HepG2 (cell line): ENCODE measurements around the gene IFIT3. TPM values are rescaled to one million over a fixed set of nuclear protein-coding genes. Genes with fewer than 3 reads are reported as not detected.

Experiments
- ATAC-seq: fragments of 200-7000 bp; cut with Tn5 transposase; 3 replicates; pipeline ENCODE4 v1.9.1; 2020; ENCODE audit warnings: mild to moderate bottlenecking, moderate library complexity
- BruUV-seq: library from RNA; stranded (reverse); fragments of 400-500 nt; replicated peaks from 2 replicates; lab custom pipeline; 2021; lab: Mats Ljungman, UMichigan
- CTCF ChIA-PET: fragments of 300-600 bp; formaldehyde crosslinking; extraction: SDS; loops from one replicate; lab custom pipeline; 2021; ENCODE audit warnings: low total read pairs, inconsistent platforms, low intra/inter-chr PET ratio; lab: Yijun Ruan, JAX
- POLR2A ChIA-PET: fragments of 350-600 bp; sonication (Branson Sonifier 250); formaldehyde crosslinking; loops from one replicate; lab custom pipeline; 2020; ENCODE audit warnings: antibody characterized with exemption, inconsistent platforms; lab: Yijun Ruan, JAX
- DNase-seq: peaks from one replicate; pipeline ENCODE4 v3.0.0-alpha.2; 2015; ENCODE audit warnings: low spot score
- FAIRE-seq: peaks from 3 replicates; lab custom pipeline; 2011; peaks lifted over from hg19 to GRCh38; lab: Jason Lieb, UNC
- H2AFZ ChIP-seq: one replicate; pipeline ENCODE4 v1.6.1; 2011; ENCODE audit warnings: low read length, inconsistent platforms
- H3K27ac ChIP-seq: fragments of 300-600 bp; 3 replicates; pipeline ENCODE4 v1.8.0; 2011; ENCODE audit warnings: mixed run types, mild to moderate bottlenecking, mixed read lengths, low read length, inconsistent platforms; ENCODE audit not compliant: insufficient read depth; ENCODE audit errors: extremely low read length
- H3K27me3 ChIP-seq, 2 experiments: fragments of 200-600 bp in 1 of 2; 2 replicates in 1 of 2; 3 replicates in 1 of 2; pipeline versions ENCODE4 v1.6.0 to v1.8.0; 2011; ENCODE audit warnings: low read length in 2 of 2, mild to moderate bottlenecking in 2 of 2, moderate library complexity in 2 of 2, inconsistent platforms in 1 of 2; ENCODE audit not compliant: insufficient read depth in 2 of 2, control insufficient read depth in 1 of 2
- H3K36me3 ChIP-seq, 2 experiments: fragments of 200-600 bp in 1 of 2; replicated peaks in 1 of 2; 2 replicates in 1 of 2; 3 replicates in 1 of 2; pipeline versions ENCODE4 v1.5.1 to v1.8.0; 2011; ENCODE audit warnings: low read length in 2 of 2, inconsistent platforms in 1 of 2; ENCODE audit not compliant: insufficient read depth in 2 of 2, control insufficient read depth in 1 of 2
- H3K4me1 ChIP-seq: 2 replicates; pipeline ENCODE4 v1.5.1; 2012; ENCODE audit warnings: low read length, inconsistent platforms; ENCODE audit not compliant: insufficient read depth
- H3K4me2 ChIP-seq: 2 replicates; pipeline ENCODE4 v1.6.0; 2011; ENCODE audit warnings: low read depth, low read length, inconsistent platforms
- H3K4me3 ChIP-seq, 3 experiments: fragments of 200-600 bp in 1 of 3; sonication (generic), shearing (Covaris generic) in 1 of 3; replicated peaks in 1 of 3; 2 replicates each; pipeline ENCODE4 v1.5.1; 2011 to 2016; ENCODE audit warnings: low read length in 3 of 3, inconsistent platforms in 2 of 3, low read depth in 2 of 3, mild to moderate bottlenecking in 2 of 3, control low read depth in 1 of 3, mixed read lengths in 1 of 3; ENCODE audit not compliant: insufficient read depth in 1 of 3
- H3K79me2 ChIP-seq: one replicate; pipeline ENCODE4 v1.6.1; 2011; ENCODE audit warnings: low read length, inconsistent platforms; ENCODE audit not compliant: insufficient read depth
- H3K9ac ChIP-seq: 2 replicates; pipeline ENCODE4 v1.6.0; 2011; ENCODE audit warnings: mild to moderate bottlenecking, low read depth, low read length, inconsistent platforms; ENCODE audit not compliant: insufficient read depth
- H3K9me3 ChIP-seq: 2 replicates; pipeline ENCODE4 v1.5.1; 2012; ENCODE audit warnings: mild to moderate bottlenecking, low read length
- H4K20me1 ChIP-seq: 2 replicates; pipeline ENCODE4 v1.6.0; 2011; ENCODE audit warnings: inconsistent platforms, mild to moderate bottlenecking, low read length, moderate library complexity; ENCODE audit not compliant: insufficient read depth
- AFF4 ChIP-seq: sonication (generic); formaldehyde crosslinking; IDR thresholded peaks from 2 replicates; pipeline ENCODE4 v1.4.0; 2020; ENCODE audit warnings: missing genetic modification reagents
- DNMT3B ChIP-seq: conservative IDR thresholded peaks from 2 replicates; pipeline ENCODE4 v1.6.1; 2016; ENCODE audit warnings: missing biosample characterization, control low read depth
- DR1 ChIP-seq: sonication (generic); formaldehyde crosslinking; IDR thresholded peaks from 2 replicates; pipeline ENCODE4 v1.8.0; 2021; ENCODE audit warnings: mild to moderate bottlenecking, missing genetic modification reagents, inconsistent platforms
- HMG20A ChIP-seq: IDR thresholded peaks from 2 replicates; pipeline ENCODE4 v1.6.1; 2016; ENCODE audit warnings: borderline replicate concordance
- HOXA7 ChIP-seq: sonication (generic); formaldehyde crosslinking; IDR thresholded peaks from 2 replicates; pipeline ENCODE4 v1.8.1; 2022; ENCODE audit warnings: mild to moderate bottlenecking, missing genetic modification reagents, moderate library complexity
- KAT2B ChIP-seq: fragments of 150-350 bp; IDR thresholded peaks from 2 replicates; pipeline ENCODE4 v1.6.1; 2014; ENCODE audit warnings: low read depth, low read length, borderline replicate concordance
- TARDBP ChIP-seq: sonication (generic); formaldehyde crosslinking; IDR thresholded peaks from 2 replicates; pipeline ENCODE4 v1.8.0; 2022; ENCODE audit warnings: mild to moderate bottlenecking, missing genetic modification reagents
- ZFP82 ChIP-seq: sonication (generic); formaldehyde crosslinking; IDR thresholded peaks from 2 replicates; pipeline ENCODE4 v1.5.1; 2020; ENCODE audit warnings: mild to moderate bottlenecking, missing genetic modification reagents, borderline replicate concordance
- ZFP91 ChIP-seq: sonication (generic); formaldehyde crosslinking; IDR thresholded peaks from 2 replicates; pipeline ENCODE4 v1.9.0; 2022; ENCODE audit warnings: missing genetic modification reagents, mild to moderate bottlenecking, borderline replicate concordance
- ZNF572 ChIP-seq: sonication (generic); formaldehyde crosslinking; IDR thresholded peaks from 2 replicates; pipeline ENCODE4 v1.5.1; 2020; ENCODE audit warnings: mild to moderate bottlenecking, missing genetic modification reagents
- ZNF589 ChIP-seq: sonication (generic); formaldehyde crosslinking; conservative IDR thresholded peaks from 2 replicates; pipeline ENCODE4 v1.8.0; 2022; ENCODE audit warnings: mild to moderate bottlenecking, moderate library complexity, missing genetic modification reagents
- ZNF777 ChIP-seq: sonication (generic); formaldehyde crosslinking; IDR thresholded peaks from 2 replicates; pipeline ENCODE4 v1.4.0; 2020; ENCODE audit warnings: missing genetic modification reagents
- WGBS: methylation state at CpG from one replicate; pipeline ENCODE4 v1.1.6; 2017; ENCODE audit warnings: low lambda C conversion rate; 5-methylcytosine and 5-hydroxymethylcytosine counted together
- in situ Hi-C: cut with HindIII; loops from 2 replicates; pipeline ENCODE4 v1.10.0; 2017; ENCODE audit warnings: low pct_unique_long_range_greater_than_20kb; ENCODE audit not compliant: extremely low pct_ligation_motif_present
- intact Hi-C: fragments of 100-400 bp; cut with micrococcal nuclease; formaldehyde crosslinking; loops from one replicate; pipeline ENCODE4 v1.10.0; 2022; ENCODE audit not compliant: unreplicated experiment
- polyA plus RNA-seq, 8 experiments: library from polyadenylated mRNA; depleted of rRNA in 3 of 8; stranded (reverse) in 7 of 8; unstranded in 1 of 8; fragments of >200 nt; fragmentation: Illumina TruSeq in 4 of 8; extraction: Trizol in 4 of 8; gene quantifications; 2 replicates each; pipeline versions ENCODE4 v1.2.1 to v1.2.3, GENCODE V29; 2011 to 2016; ENCODE audit warnings: low read depth in 4 of 8, missing spikeins in 1 of 8, mixed read lengths in 1 of 8; ENCODE audit not compliant: insufficient read depth in 1 of 8
- total RNA-seq, 5 experiments: library from RNA; depleted of rRNA; stranded (reverse); fragments of >200 nt; fragmentation: Illumina TruSeq; extraction: Trizol; gene quantifications; 2 replicates each; pipeline ENCODE4 v1.2.3, GENCODE V29; 2016; ENCODE audit warnings: low read depth in 1 of 5
- TF ChIP-seq, protein P1 (sequence below): sonication (generic); formaldehyde crosslinking; IDR thresholded peaks from 2 replicates; pipeline ENCODE4 v1.4.0; 2020; ENCODE audit warnings: mild to moderate bottlenecking, low read depth, missing genetic modification reagents

The IFIT3 gene
- total and polyA plus RNA-seq, 2 of the 13 experiments (the other 11 are each of a cell fraction or from before 2014, with no cell fraction given) = 0.48 to 3.1 TPM

DNA sequence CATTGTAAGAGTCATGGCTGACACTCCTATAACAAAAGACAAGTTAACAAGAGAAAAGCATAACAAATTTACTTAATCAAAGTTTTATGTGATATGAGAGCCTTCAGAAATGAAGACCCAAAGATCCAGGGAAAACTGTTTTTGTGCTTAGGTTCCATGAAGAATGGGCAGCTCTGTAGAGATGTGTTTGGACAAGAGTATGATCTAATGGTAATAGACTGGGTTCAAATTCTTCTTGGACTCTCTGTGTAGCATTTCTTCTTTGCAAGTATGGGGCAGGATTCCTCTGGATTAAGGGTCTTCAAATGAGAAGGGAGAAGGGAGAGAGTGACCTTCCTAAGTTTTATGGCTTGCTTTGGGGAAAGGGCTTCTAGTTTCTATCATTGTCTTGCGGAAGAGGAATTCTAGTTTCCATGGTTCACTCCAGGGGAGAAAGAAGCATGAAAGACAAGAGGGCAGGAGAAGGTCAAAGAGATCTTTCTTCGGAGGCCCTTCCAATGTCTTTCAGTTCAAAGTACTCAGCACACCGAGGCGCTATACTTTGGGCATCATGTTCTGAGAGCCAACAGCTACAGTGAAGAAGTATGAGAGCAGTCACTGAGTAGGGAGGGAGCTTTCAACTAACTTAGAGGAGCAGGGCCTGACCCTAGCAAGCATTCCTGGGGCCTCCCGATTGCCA is 15.4 kb downstream of the IFIT3 start:
- H2AFZ ChIP-seq = no peak overlapping the region
- H3K36me3 ChIP-seq = 0 out of 5 replicates have a peak, but pooled peaks cover 0 to 3% of the 10 kb centered on the region in 2 experiments
- intact Hi-C loops (no loop called here), in situ Hi-C loops (no loop called here)
- no TSS peak for BruUV-seq
- H3K27ac ChIP-seq = no peak overlapping the region
- H3K27me3 ChIP-seq = no peaks in the 10 kb centered on the region
- no peak overlapping the region for H3K4me2 ChIP-seq
- ChIA-PET POLR2A (interaction anchor here (1.1 kb wide), 1 partner anchor 15 kb away, joined by 7 read pairs; the partner anchor contains the start of gene IFIT3), CTCF (no interaction called here)
- WGBS = 83% methylated on average over 5 of the region's 5 CpGs
- TF ChIP-seq KAT2B (no peak), ZNF589 (CRISPR knock-in tag) (no peak), ZNF777 (CRISPR knock-in tag) (no peak), ZFP82 (CRISPR knock-in tag) (no peak), HMG20A (no peak)
- TF ChIP-seq, protein P1, sequence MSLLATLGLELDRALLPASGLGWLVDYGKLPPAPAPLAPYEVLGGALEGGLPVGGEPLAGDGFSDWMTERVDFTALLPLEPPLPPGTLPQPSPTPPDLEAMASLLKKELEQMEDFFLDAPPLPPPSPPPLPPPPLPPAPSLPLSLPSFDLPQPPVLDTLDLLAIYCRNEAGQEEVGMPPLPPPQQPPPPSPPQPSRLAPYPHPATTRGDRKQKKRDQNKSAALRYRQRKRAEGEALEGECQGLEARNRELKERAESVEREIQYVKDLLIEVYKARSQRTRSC = no peak
- FAIRE-seq = no peak
- no peaks in the 10 kb centered on the region for H4K20me1 ChIP-seq
- H3K4me3 ChIP-seq = no peak overlapping the region
- peaks cover 27% of the 10 kb centered on the region for H3K4me1 ChIP-seq
- DNase-seq = no peak
- no peak overlapping the region for H3K9ac ChIP-seq
- H3K79me2 ChIP-seq = no peaks in the 10 kb centered on the region
- no peaks in the 10 kb centered on the region for H3K9me3 ChIP-seq
- no peak for ATAC-seq

DNA sequence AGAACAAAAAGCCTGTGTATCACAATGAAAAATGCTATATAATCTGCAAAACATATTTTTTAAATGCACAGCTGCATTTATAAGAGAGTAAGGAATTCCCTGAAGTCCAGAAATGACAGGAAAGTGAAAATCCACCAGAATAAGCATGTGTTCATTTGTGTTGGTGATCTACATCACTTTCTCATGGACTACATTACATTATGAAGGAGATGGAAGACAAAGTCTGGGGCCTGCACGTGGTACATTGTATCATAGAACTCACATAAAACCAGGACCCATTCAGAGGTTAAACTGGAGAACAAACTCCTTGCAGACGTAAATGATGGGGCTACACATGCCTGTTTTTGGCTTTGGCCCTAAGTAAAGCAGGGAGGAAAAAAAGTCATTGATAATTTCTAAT is 16.4 kb downstream of the IFIT3 start:
- no peak overlapping the region for H2AFZ ChIP-seq
- WGBS = 83% methylated on average over 2 of the region's 2 CpGs
- CTCF ChIA-PET = no interaction called here
- no TSS peak for BruUV-seq
- H3K36me3 ChIP-seq = no peaks in the 10 kb centered on the region
- DNase-seq (no peak), ATAC-seq (no peak), FAIRE-seq (no peak)
- H3K27me3 ChIP-seq = no peaks in the 10 kb centered on the region
- H3K9me3 ChIP-seq = no peaks in the 10 kb centered on the region
- H3K4me2 ChIP-seq = no peak overlapping the region
- POLR2A ChIA-PET = no interaction called here
- no peak overlapping the region for H3K27ac ChIP-seq
- no peak overlapping the region for H3K4me3 ChIP-seq
- intact Hi-C loops (no loop called here), in situ Hi-C loops (no loop called here)
- peaks cover 36% of the 10 kb centered on the region for H3K4me1 ChIP-seq
- no peaks in the 10 kb centered on the region for H4K20me1 ChIP-seq
- no peak overlapping the region for H3K9ac ChIP-seq
- H3K79me2 ChIP-seq = no peaks in the 10 kb centered on the region
- no peak for TF ChIP-seq DNMT3B (CRISPR knock-in tag)
- no peak for TF ChIP-seq HOXA7 (CRISPR knock-in tag)
- TF ChIP-seq DR1 (CRISPR knock-in tag) = no peak
- TF ChIP-seq AFF4 (CRISPR knock-in tag) = no peak
- no peak for TF ChIP-seq ZFP91 (CRISPR knock-in tag)
- TF ChIP-seq ZNF572 (CRISPR knock-in tag) = no peak
- no peak for TF ChIP-seq TARDBP (CRISPR knock-in tag)
